8988T (cell line): ENCODE data around the gene VSIG2.
"Not testable (repeated sequence)": the region's sequence is repeated elsewhere in the genome, so short reads cannot be mapped to it uniquely, and the experiment has no call there.

Experiments used
- DNase-seq: peaks from one replicate; pipeline ENCODE4 v3.0.0; 2011

VSIG2 gene

GRCh38 chr11:124751741-124752470 is at the start of gene VSIG2:
Gene VSIG2 (minus strand): TSS chr11:124752255. CDS start chr11:124752137, 118 bp downstream.
- no peak for DNase-seq

GRCh38 chr11:124801014-124801413 is 49.0 kb upstream of the VSIG2 start:
- DNase-seq: no peak

- peak; percentile 73 for DNase-seq
These were observed 48.3 kb upstream of the VSIG2 start, which contains the start of gene MSANTD2 for GRCh38 chr11:124800226-124800929. Gene MSANTD2 (minus strand): TSS chr11:124800406. CDS start chr11:124800380, 26 bp downstream.

GRCh38 chr11:124799348-124800225 is 47.5 kb upstream of the VSIG2 start:
- peak; percentile 44 for DNase-seq

- DNase-seq: peak; percentile 21
These were observed 46.9 kb upstream of the VSIG2 start for GRCh38 chr11:124798991-124799347.

- DNase-seq: no peak
These were observed 44.3 kb upstream of the VSIG2 start for GRCh38 chr11:124796312-124796711.

GRCh38 chr11:124793466-124794278 is 41.6 kb upstream of the VSIG2 start:
- peak; percentile 24 for DNase-seq

- DNase-seq: no peak
These were observed 39.7 kb upstream of the VSIG2 start for GRCh38 chr11:124791626-124792341.

GRCh38 chr11:124788521-124788920 is 36.5 kb upstream of the VSIG2 start:
- no peak for DNase-seq

- no peak for DNase-seq
These were observed 32.0 kb upstream of the VSIG2 start for GRCh38 chr11:124784051-124784450.

- no peak for DNase-seq
These were observed 30.9 kb upstream of the VSIG2 start for GRCh38 chr11:124783002-124783401.

GRCh38 chr11:124779568-124779967 is 27.5 kb upstream of the VSIG2 start:
- DNase-seq: no peak

- DNase-seq: no peak
These were observed 26.2 kb upstream of the VSIG2 start for GRCh38 chr11:124778281-124778680.

- no peak for DNase-seq
These were observed 25.0 kb upstream of the VSIG2 start for GRCh38 chr11:124776865-124777645.

GRCh38 chr11:124770959-124771358 is 18.9 kb upstream of the VSIG2 start:
- not testable (repeated sequence) for DNase-seq

- DNase-seq: no peak
These were observed 18.0 kb upstream of the VSIG2 start for GRCh38 chr11:124769806-124770774.

GRCh38 chr11:124768914-124769313 is 16.9 kb upstream of the VSIG2 start:
- no peak for DNase-seq

GRCh38 chr11:124766156-124766555 is 14.1 kb upstream of the VSIG2 start:
- no peak for DNase-seq

- no peak for DNase-seq
These were observed 11.3 kb upstream of the VSIG2 start for GRCh38 chr11:124763156-124763947.
